NOMO-1 treated with dmso at 0.1 percent for 144 hours (cell line): ENCODE results near the gene KATNB1.
"Not testable (repeated sequence)": the region's sequence is repeated elsewhere in the genome, so short reads cannot be mapped to it uniquely, and the experiment has no call there.

Experiments used
- DNase-seq: peaks from one replicate; lab custom pipeline; 2025; ENCODE audit not compliant: unreplicated experiment; lab: John Stamatoyannopoulos, UW

The KATNB1 gene

GRCh38 chr16:57788252-57788841, 52.8 kb downstream of the KATNB1 start:
- no peak for DNase-seq

GRCh38 chr16:57788951-57789350, 53.4 kb downstream of the KATNB1 start:
- DNase-seq = no peak

DNA sequence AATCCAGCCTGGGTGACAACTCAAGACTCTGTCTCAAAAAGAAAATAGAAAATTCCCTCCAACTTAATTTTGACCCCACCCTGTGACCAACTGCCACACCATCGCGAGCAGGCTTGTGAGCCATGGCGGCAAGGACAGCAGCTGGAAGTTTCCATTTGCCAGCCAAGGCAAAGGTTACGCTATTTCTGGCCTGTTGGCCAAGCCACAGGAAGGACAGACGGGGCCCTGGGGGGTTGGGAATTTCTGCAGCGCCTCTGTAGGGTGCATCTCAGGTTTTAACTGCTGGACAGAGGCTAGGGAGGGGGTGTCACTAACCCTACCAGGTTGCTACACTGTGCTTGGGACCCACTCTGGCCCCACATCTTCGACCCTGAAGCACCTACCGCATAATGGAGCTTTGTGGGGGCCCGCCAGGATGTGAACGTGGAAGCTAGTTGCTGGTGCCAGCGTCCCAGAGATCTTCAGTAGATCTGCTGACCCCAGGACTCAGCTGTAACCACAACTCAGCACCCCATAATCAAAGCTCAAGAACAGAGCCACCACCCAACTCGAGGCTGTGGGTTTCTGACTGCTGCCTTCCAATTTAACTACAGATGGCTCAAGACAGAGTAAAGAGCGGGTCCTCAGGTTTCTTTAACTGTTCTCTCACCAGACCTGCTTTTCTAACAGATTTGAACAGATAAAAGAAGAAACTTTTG, 55.8 kb downstream of the KATNB1 start:
- DNase-seq = no peak

DNA sequence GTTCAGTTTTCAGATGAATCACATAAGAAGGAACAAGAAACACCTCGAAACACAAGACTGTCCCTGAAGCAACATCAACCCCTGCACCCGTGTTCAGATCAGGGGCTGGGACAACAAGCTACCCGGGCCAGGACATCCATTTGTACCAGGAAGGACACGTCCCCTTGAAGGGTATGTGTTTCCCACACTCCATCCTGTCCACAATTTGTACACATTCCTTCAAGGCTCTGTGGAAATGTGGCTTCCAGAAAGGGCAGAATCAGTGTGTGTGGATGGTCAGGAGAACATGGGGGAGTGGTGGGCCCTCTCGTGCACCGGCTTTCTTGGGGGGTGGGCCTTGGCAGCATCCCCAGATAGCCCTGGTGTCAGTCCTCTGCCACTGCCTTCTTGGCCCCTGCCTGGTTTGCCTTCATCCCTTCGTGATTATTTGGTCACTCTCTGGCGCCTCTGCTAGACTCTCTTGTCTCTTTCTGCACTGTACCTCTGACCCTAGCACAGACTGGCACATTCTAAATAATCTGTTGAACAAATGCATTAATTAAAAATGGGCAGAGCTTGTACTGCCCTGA, 56.4 kb downstream of the KATNB1 start:
- no peak for DNase-seq

GRCh38 chr16:57794849-57795430, 59.4 kb downstream of the KATNB1 start:
- DNase-seq = no peak

DNA sequence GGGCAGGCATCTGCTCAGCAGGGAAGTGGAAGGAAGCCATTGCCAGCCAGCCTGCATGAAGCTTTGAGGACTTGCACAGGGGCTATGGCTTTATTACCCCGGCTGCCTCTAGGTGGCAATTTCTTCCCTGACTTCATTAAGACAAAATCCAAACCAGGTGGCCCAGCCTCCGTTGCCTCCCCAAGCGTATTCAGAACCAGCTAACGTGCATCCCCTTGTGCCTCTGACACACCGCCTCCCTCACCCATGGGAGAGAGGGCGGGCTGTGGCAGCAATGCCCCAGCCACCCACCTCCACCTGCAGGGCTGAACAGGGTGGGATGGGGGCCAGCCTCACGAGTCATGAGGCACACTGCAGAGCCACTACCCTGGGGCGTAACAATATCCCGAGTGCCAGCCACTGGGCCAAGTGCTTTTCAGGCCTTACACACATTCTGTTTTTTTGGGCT, 59.9 kb downstream of the KATNB1 start:
- no peak for DNase-seq

GRCh38 chr16:57796014-57796413, 60.4 kb downstream of the KATNB1 start:
- not testable (repeated sequence) for DNase-seq

DNA sequence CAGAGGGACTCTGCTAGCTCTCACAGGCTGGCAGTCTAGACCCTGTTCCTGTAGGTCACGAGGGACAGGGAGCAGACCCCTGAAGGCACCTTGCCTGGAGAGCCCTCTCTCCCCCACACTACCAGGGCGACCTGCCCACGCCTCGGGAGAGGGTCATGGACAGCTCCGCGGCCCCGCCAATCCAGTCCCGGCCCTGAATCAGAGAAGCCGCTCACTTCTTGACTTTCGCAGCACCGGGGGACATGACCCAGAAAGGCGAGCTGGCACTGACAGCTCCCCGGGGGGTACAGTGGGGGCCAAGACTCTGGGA, 61.6 kb downstream of the KATNB1 start:
- DNase-seq = no peak

GRCh38 chr16:57797526-57798266, 62.1 kb downstream of the KATNB1 start:
- no peak for DNase-seq

- no peak for DNase-seq
These were observed 62.8 kb downstream of the KATNB1 start for GRCh38 chr16:57798267-57798810.

GRCh38 chr16:57798953-57799599, 63.5 kb downstream of the KATNB1 start:
- DNase-seq = no peak

GRCh38 chr16:57799600-57800199, 64.1 kb downstream of the KATNB1 start:
- DNase-seq = no peak

- no peak for DNase-seq
These were observed 64.9 kb downstream of the KATNB1 start for GRCh38 chr16:57800200-57801097.

GRCh38 chr16:57801098-57801808, 65.7 kb downstream of the KATNB1 start:
- no peak for DNase-seq

DNA sequence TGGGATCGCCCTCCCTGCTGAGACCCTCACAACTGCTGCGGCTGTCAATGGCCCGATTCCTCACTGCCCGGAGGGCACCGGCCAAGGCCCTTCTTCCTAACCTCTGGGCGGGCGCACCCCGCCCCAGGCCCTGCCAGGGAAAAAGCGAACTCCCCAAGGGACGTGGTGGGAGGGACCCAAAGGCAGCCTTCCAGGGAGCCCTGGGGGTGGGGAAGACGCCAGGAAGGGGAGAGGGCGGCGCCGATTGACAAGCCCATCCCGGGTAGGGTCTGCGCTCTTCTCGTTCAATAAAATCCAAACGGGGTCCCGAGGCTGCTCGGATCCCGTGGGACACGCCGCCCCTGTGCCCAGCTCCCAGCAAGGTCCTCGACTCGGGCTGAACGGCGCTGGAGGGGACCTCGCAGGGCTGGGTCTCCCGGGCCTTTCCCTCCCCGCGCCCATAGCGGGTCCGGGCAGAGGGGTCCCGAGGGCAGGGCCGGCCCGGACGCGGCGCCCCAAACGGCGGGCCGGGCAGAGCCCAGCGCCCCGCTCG, 66.3 kb downstream of the KATNB1 start:
- DNase-seq = no peak

DNA sequence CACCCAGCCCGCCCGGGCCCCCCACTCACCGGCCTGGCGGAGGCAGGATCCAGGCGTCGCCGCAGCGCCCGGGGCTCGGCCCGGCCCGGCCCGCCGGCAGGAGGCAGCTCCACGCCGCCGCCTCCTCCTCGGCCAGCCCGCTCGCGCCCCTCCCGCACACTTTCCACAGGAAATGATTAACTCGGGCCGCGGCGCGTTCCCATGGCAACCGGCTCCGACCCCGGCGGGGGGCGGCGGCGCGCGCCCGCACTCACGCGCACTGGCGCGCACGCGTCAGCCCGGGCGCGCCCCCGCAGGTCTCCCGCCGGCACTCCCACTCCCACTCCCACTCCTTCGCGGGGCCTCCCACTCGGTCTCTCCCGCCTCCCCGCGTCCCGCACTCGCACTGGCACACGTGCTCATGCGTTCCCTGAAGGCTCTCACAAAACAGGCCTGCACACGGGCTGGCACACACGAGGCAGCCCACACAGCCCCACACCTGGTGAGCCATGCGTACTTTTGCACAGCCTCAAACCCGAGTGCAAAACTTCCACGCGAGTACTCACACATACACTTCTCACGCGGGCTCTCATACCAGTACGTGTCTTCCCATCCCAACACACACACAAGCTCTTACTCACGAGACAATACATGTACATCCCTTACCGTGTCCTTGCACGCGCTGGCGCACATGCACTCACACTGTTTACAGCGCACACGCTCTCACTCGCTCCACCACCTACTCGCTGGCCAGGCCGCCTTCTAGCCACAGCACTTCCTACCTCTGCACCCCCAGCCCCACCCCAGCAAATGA, 67.0 kb downstream of the KATNB1 start, which contains the start of gene KIFC3:
Gene KIFC3 (minus strand): TSS at position 151 of the 793 bp plus-strand sequence. CDS start 4,248 bp downstream, outside the sequence.
- peak; percentile 26 for DNase-seq

DNA sequence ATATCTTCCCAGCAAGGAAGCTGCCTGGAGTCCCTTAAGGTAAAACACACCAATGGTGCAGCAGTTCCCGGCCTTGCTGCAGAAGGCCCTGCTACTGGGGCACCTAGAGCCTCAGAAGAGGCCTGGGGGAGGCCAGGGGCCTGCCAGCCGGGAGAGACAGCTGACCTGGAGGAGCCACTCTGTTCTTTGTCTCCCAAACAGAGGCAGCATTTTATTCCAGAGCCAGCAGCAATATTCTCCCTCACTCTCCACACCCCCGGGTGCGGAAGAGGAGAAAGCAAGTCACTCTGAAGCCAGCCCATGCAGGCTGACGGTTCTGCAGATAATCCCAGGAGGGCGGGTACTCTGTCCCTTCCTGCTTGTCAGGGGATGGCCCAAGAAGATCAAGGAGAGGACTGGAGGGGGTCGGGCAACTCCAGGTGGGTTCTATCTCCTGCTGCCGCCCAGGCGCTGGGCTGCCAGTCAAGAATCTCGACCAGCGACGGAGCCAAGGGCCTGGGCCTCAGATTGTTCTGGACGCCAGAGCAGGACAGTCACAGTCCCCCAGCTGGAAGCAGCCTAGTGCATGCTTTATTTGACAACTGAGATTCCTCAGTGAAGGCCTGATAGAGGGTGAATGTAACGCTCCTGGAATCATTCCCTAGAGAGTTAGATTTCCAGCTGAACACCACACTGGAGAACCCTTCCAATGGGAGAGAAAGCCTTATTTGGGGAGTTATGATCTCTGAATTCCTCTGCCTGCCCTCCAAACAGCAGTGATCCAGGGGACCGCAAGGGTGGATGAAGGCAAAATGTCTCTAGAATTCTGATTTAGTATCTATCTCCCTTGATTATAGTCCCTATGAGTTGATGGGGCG, 67.8 kb downstream of the KATNB1 start:
- DNase-seq = no peak
